H1 (cell line): ENCODE measurements around the gene DIPK1B. TPM values are rescaled to one million over a fixed set of nuclear protein-coding genes. Genes with fewer than 3 reads are reported as not detected.

Source experiments
- CTCF ChIA-PET: fragments of 300-600 bp; sonication (Branson Sonifier 250); formaldehyde crosslinking; loops from one replicate; lab custom pipeline; 2021; ENCODE audit not compliant: partially characterized antibody; lab: Charles Lee
- POLR2A ChIA-PET: fragments of 300-600 bp; sonication (Branson Sonifier 250); formaldehyde crosslinking; loops from one replicate; lab custom pipeline; 2021; ENCODE audit warnings: inconsistent platforms; ENCODE audit not compliant: partially characterized antibody; lab: Charles Lee
- DNase-seq, 2 experiments: peaks; one replicate each; pipeline versions ENCODE4 v3.0.0 to v3.0.0-alpha.2; 2010 to 2022; ENCODE audit warnings: low spot score in 2 of 2, low read depth in 1 of 2, mixed read lengths in 1 of 2
- FAIRE-seq: peaks from 2 replicates; lab custom pipeline; 2011; peaks lifted over from hg19 to GRCh38; lab: Jason Lieb, UNC
- H2AFZ ChIP-seq: 2 replicates; pipeline ENCODE4 v1.8.1; 2012; ENCODE audit warnings: low read length, inconsistent platforms
- H2AK5ac ChIP-seq: 2 replicates; pipeline ENCODE4 v1.6.1; 2013; ENCODE audit warnings: low read depth, low read length
- H2BK120ac ChIP-seq: replicated peaks from 2 replicates; pipeline ENCODE3; 2013; ENCODE audit warnings: low read depth, low read length, inconsistent platforms
- H2BK12ac ChIP-seq: 2 replicates; pipeline ENCODE4 v1.6.1; 2013; ENCODE audit warnings: low read depth, low read length
- H2BK15ac ChIP-seq: 2 replicates; pipeline ENCODE4 v1.6.1; 2013; ENCODE audit warnings: low read length
- H2BK20ac ChIP-seq: 2 replicates; pipeline ENCODE4 v1.6.1; 2013; ENCODE audit warnings: low read length
- H2BK5ac ChIP-seq: 2 replicates; pipeline ENCODE4 v1.6.1; 2013; ENCODE audit warnings: low read depth, low read length
- H3K14ac ChIP-seq: 2 replicates; pipeline ENCODE4 v1.6.1; 2013; ENCODE audit warnings: inconsistent platforms; ENCODE audit not compliant: insufficient read length
- H3K18ac ChIP-seq: 2 replicates; pipeline ENCODE4 v1.6.1; 2013; ENCODE audit warnings: low read length; ENCODE audit errors: extremely low read depth
- H3K23ac ChIP-seq: 2 replicates; pipeline ENCODE4 v1.6.1; 2013; ENCODE audit warnings: inconsistent platforms; ENCODE audit not compliant: insufficient read length
- H3K23me2 ChIP-seq: 2 replicates; pipeline ENCODE4 v1.6.1; 2013; ENCODE audit warnings: low read depth, low read length
- H3K27ac ChIP-seq: 2 replicates; pipeline ENCODE4 v1.6.1; 2011; ENCODE audit warnings: low read depth, low read length, inconsistent platforms
- H3K27me3 ChIP-seq, 4 experiments: replicated peaks in 1 of 4; 1 replicate in 1 of 4; 2 replicates in 3 of 4; pipeline versions ENCODE4 v1.6.1 to v1.8.1; 2011 to 2013; ENCODE audit warnings: low read length in 3 of 4, mild to moderate bottlenecking in 3 of 4, inconsistent platforms in 2 of 4, mixed read lengths in 2 of 4, moderate library complexity in 1 of 4; ENCODE audit not compliant: control insufficient read depth in 3 of 4, insufficient read depth in 3 of 4; ENCODE audit errors: extremely low read depth in 1 of 4
- H3K36me3 ChIP-seq, 4 experiments: 2 replicates each; pipeline versions ENCODE4 v1.6.1 to v1.8.1; 2011 to 2013; ENCODE audit warnings: mild to moderate bottlenecking in 4 of 4, low read length in 3 of 4, moderate library complexity in 2 of 4, control low read depth in 1 of 4, inconsistent platforms in 1 of 4; ENCODE audit not compliant: insufficient read depth in 4 of 4, control insufficient read depth in 2 of 4
- H3K4ac ChIP-seq: replicated peaks from 2 replicates; pipeline ENCODE3; 2013; ENCODE audit warnings: low read length, low read depth, mixed read lengths, inconsistent platforms; ENCODE audit not compliant: insufficient read length
- H3K4me1 ChIP-seq, 4 experiments: replicated peaks in 1 of 4; 1 replicate in 1 of 4; 2 replicates in 3 of 4; pipeline versions ENCODE4 v1.6.1 to v1.8.1; 2011 to 2013; ENCODE audit warnings: low read length in 3 of 4, inconsistent platforms in 2 of 4, mixed read lengths in 1 of 4; ENCODE audit not compliant: insufficient read depth in 4 of 4, control insufficient read depth in 3 of 4
- H3K4me2 ChIP-seq, 2 experiments: 2 replicates each; pipeline versions ENCODE4 v1.6.1 to v1.8.1; 2011 to 2013; ENCODE audit warnings: low read depth in 2 of 2, low read length in 2 of 2, control low read depth in 1 of 2, inconsistent platforms in 1 of 2, mild to moderate bottlenecking in 1 of 2; ENCODE audit not compliant: insufficient read depth in 1 of 2
- H3K4me3 ChIP-seq, 4 experiments: fragments of 200-600, 300-600 bp in 1 of 4; sonication (generic), shearing (Covaris generic), sonication (Bioruptor Twin) in 1 of 4; 2 replicates each; pipeline versions ENCODE4 v1.5.1 to v1.8.1; 2011 to 2016; ENCODE audit warnings: low read length in 4 of 4, low read depth in 3 of 4, control low read depth in 2 of 4, inconsistent platforms in 2 of 4, mild to moderate bottlenecking in 2 of 4, mixed read lengths in 1 of 4, moderate library complexity in 1 of 4; ENCODE audit not compliant: insufficient read depth in 2 of 4; ENCODE audit errors: extremely low read depth in 1 of 4
- H3K56ac ChIP-seq: replicated peaks from 2 replicates; pipeline ENCODE3; 2013; ENCODE audit warnings: low read depth, mild to moderate bottlenecking, mixed read lengths, low read length, inconsistent platforms; ENCODE audit not compliant: insufficient read length
- H3K79me1 ChIP-seq: 2 replicates; pipeline ENCODE4 v1.6.1; 2013; ENCODE audit warnings: low read depth, low read length, control low read depth
- H3K79me2 ChIP-seq, 2 experiments: 2 replicates each; pipeline versions ENCODE4 v1.6.1 to v1.8.1; 2012 to 2013; ENCODE audit warnings: low read length in 2 of 2, mild to moderate bottlenecking in 2 of 2, inconsistent platforms in 1 of 2; ENCODE audit not compliant: insufficient read depth in 2 of 2, control insufficient read depth in 1 of 2
- H3K9ac ChIP-seq, 4 experiments: replicated peaks in 1 of 4; 1 replicate in 1 of 4; 2 replicates in 3 of 4; pipeline versions ENCODE4 v1.6.1 to v1.8.1; 2011 to 2013; ENCODE audit warnings: low read depth in 3 of 4, low read length in 3 of 4, control low read depth in 2 of 4, mild to moderate bottlenecking in 2 of 4, moderate library complexity in 2 of 4, inconsistent platforms in 1 of 4; ENCODE audit errors: extremely low read depth in 1 of 4
- H3K9me3 ChIP-seq, 2 experiments: 2 replicates each; pipeline versions ENCODE4 v1.6.1 to v1.8.1; 2012 to 2013; ENCODE audit warnings: mild to moderate bottlenecking in 2 of 2, moderate library complexity in 2 of 2, control low read depth in 1 of 2, inconsistent platforms in 1 of 2, low read depth in 1 of 2, low read length in 1 of 2, mixed read lengths in 1 of 2; ENCODE audit not compliant: insufficient read depth in 2 of 2
- H4K20me1 ChIP-seq, 2 experiments: replicated peaks in 1 of 2; 2 replicates each; pipeline versions ENCODE3 to v1.8.1; 2011 to 2013; ENCODE audit warnings: inconsistent platforms in 2 of 2, low read length in 2 of 2, mild to moderate bottlenecking in 1 of 2; ENCODE audit not compliant: insufficient read depth in 2 of 2, control insufficient read depth in 1 of 2
- H4K5ac ChIP-seq: 2 replicates; pipeline ENCODE4 v1.6.1; 2013; ENCODE audit warnings: low read length, low read depth, mixed read lengths, inconsistent platforms; ENCODE audit not compliant: insufficient read length
- H4K8ac ChIP-seq: 2 replicates; pipeline ENCODE4 v1.8.0; 2013; ENCODE audit warnings: mild to moderate bottlenecking, moderate library complexity, low read length, inconsistent platforms; ENCODE audit not compliant: insufficient read depth; ENCODE audit errors: extremely low read depth
- H4K91ac ChIP-seq: replicated peaks from 2 replicates; pipeline ENCODE3; 2013; ENCODE audit warnings: low read length, mixed read lengths, inconsistent platforms; ENCODE audit not compliant: insufficient read length
- ATF2 ChIP-seq: IDR thresholded peaks from 2 replicates; pipeline ENCODE4 v1.6.1; 2012; ENCODE audit warnings: low read length, inconsistent platforms
- CBX5 ChIP-seq: fragments of 300-800, 300-1000 bp; sonication (generic); IDR thresholded peaks from 2 replicates; pipeline ENCODE4 v1.7.1; 2016; ENCODE audit warnings: antibody characterized with exemption, low read length, low read depth
- GTF2F1 ChIP-seq: IDR thresholded peaks from 2 replicates; pipeline ENCODE4 v1.6.1; 2012; ENCODE audit warnings: low read depth, low read length, improper control_type of control experiment, borderline replicate concordance
- MAFK ChIP-seq: IDR thresholded peaks from 2 replicates; pipeline ENCODE4 v1.6.1; 2012; ENCODE audit warnings: low read depth, mild to moderate bottlenecking, improper control_type of control experiment, low read length
- SIN3A ChIP-seq, 2 experiments: IDR thresholded peaks in 1 of 2; conservative IDR thresholded peaks in 1 of 2; 2 replicates each; pipeline ENCODE4 v1.6.1; 2011 to 2012; ENCODE audit warnings: low read length in 2 of 2, improper control_type of control experiment in 1 of 2, low read depth in 1 of 2, mild to moderate bottlenecking in 1 of 2
- SRF ChIP-seq: IDR thresholded peaks from 2 replicates; pipeline ENCODE4 v1.6.1; 2011; ENCODE audit warnings: mild to moderate bottlenecking, low read depth, low read length, moderate library complexity
- WGBS, 2 experiments: shearing (Covaris generic) in 1 of 2; methylation state at CpG; one replicate each; pipeline versions ENCODE4 v1.1.6 to v1.1.7; 2013 to 2015; ENCODE audit warnings: low lambda C conversion rate in 2 of 2, mixed read lengths in 2 of 2, inconsistent platforms in 1 of 2, low coverage in 1 of 2, missing lambda C conversion rate in 1 of 2; ENCODE audit not compliant: insufficient replicate concordance in 2 of 2, insufficient coverage in 1 of 2, insufficient read length in 1 of 2; ENCODE audit errors: extremely low coverage in 1 of 2, missing lambda C conversion rate in 1 of 2; 5-methylcytosine and 5-hydroxymethylcytosine counted together
- polyA plus RNA-seq, 7 experiments: library from polyadenylated mRNA; depleted of rRNA in 3 of 7; stranded (reverse) in 5 of 7; unstranded in 2 of 7; fragments of >200 nt in 5 of 7; fragments of 200-250 nt in 2 of 7; gene quantifications; 1 replicate in 5 of 7; 2 replicates in 1 of 7; 4 replicates in 1 of 7; pipeline versions ENCODE4 v1.2.1 to v1.2.3, GENCODE V29; 2011 to 2013; ENCODE audit warnings: missing spikeins in 2 of 7, mixed read lengths in 2 of 7
- total RNA-seq: library from RNA; stranded (reverse); fragmentation: NEBNext Ultra II Directional; extraction: Animal tissue kit (Norgen Biotek cat#: 25700); gene quantifications from 2 replicates; pipeline ENCODE4 v1.2.1, GENCODE V29; 2021
- TF ChIP-seq, protein P1 (sequence below), 3 experiments: IDR thresholded peaks; 1 replicate in 2 of 3; 2 replicates in 1 of 3; pipeline versions ENCODE4 v1.5.1 to v1.6.1; 2011; ENCODE audit warnings: low read length in 3 of 3, mild to moderate bottlenecking in 3 of 3, inconsistent platforms in 2 of 3, low read depth in 1 of 3, moderate library complexity in 1 of 3; ENCODE audit not compliant: insufficient read depth in 1 of 3; ENCODE audit errors: control extremely low read depth in 1 of 3

The DIPK1B gene
- total and polyA plus RNA-seq, 2 of the 8 experiments (the other 6 are each of a cell fraction or from before 2014, with no cell fraction given), result 32.3 to 64.8 TPM

DNA sequence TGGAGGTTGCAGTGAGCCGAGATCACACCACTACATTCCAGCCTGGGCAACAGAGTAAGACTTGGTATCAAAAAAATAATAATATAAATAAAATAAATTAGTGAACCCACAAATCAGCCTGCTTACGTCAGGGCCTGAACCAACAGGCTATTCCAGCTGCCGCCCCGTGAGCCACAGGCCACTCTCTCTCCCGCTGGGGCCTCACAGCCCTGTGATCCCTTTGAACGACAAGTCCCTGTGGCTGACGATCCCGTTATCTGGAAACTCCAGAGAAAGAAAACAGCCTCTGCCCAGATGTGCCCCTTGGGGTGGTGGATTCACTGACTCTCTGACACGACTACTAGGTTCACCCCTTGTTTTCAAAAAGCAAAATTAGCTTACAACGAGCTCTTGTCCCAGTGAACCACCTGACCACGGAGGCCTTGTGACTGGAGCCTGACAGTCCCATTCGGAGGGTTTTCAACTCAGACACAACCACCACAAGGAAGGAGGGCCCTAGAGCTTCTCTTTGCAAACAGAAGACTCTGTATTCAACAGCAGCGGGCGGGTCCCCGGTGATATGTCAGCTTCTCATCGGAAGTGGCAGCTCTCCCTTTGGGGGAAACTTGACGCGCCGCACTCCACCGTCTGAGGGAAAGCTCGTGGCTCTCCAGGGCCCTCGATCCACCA lies 4.4 kb upstream of the DIPK1B start:
- H2BK12ac ChIP-seq, result no peak overlapping the region
- H4K20me1 ChIP-seq, result no peaks in the 10 kb centered on the region
- peaks cover 2% of the 10 kb centered on the region; the same call in 1 of the 2 replicates for H3K23me2 ChIP-seq
- H3K4me1 ChIP-seq, result peaks cover 0 to 2% (median under 1%) of the 10 kb centered on the region in 4 experiments; a peak in 4 of 7 replicates
- H3K79me2 ChIP-seq, result no peaks in the 10 kb centered on the region
- POLR2A ChIA-PET, result interaction anchor here (0.6 to 5.0 kb wide), 5 partner anchors 9 to 20 kb away, joined by 3 to 35 read pairs (median 4); partner anchors contain the start of gene AGPAT2
- no peak for DNase-seq
- H4K5ac ChIP-seq, result no peak overlapping the region
- no peak overlapping the region for H2AFZ ChIP-seq
- H3K36me3 ChIP-seq, result no peaks in the 10 kb centered on the region
- H3K4ac ChIP-seq, result no peak overlapping the region
- no peaks in the 10 kb centered on the region for H3K9me3 ChIP-seq
- no peaks in the 10 kb centered on the region for H3K79me1 ChIP-seq
- peaks cover 0 to 5% (median 3%) of the 10 kb centered on the region in 4 experiments; a peak in 4 of 7 replicates for H3K27me3 ChIP-seq
- no peak for FAIRE-seq
- H2BK15ac ChIP-seq, result no peak overlapping the region
- no peak overlapping the region for H4K8ac ChIP-seq
- no peak overlapping the region for H2AK5ac ChIP-seq
- WGBS, 2 experiments, result 92% methylated on average over 22 of the region's 22 CpGs; no CpG with 5 or more reads in 1 of the 2 experiments
- H3K23ac ChIP-seq, result no peak overlapping the region
- H3K27ac ChIP-seq, result no peak overlapping the region
- H2BK20ac ChIP-seq, result no peak overlapping the region
- CTCF ChIA-PET, result interaction anchor here (0.7 to 1.9 kb wide), 5 partner anchors 8 to 732 kb away, joined by 3 to 6 read pairs (median 4); no protein-coding TSS in a partner anchor
- H4K91ac ChIP-seq, result no peak overlapping the region
- no peak overlapping the region for H3K9ac ChIP-seq
- no peak overlapping the region for H3K4me2 ChIP-seq
- no peak overlapping the region for H3K56ac ChIP-seq
- no peak overlapping the region for H3K14ac ChIP-seq
- no peak overlapping the region for H2BK5ac ChIP-seq
- no peak overlapping the region for H3K18ac ChIP-seq
- H2BK120ac ChIP-seq, result no peak overlapping the region
- no peak overlapping the region for H3K4me3 ChIP-seq
- TF ChIP-seq, protein P1, sequence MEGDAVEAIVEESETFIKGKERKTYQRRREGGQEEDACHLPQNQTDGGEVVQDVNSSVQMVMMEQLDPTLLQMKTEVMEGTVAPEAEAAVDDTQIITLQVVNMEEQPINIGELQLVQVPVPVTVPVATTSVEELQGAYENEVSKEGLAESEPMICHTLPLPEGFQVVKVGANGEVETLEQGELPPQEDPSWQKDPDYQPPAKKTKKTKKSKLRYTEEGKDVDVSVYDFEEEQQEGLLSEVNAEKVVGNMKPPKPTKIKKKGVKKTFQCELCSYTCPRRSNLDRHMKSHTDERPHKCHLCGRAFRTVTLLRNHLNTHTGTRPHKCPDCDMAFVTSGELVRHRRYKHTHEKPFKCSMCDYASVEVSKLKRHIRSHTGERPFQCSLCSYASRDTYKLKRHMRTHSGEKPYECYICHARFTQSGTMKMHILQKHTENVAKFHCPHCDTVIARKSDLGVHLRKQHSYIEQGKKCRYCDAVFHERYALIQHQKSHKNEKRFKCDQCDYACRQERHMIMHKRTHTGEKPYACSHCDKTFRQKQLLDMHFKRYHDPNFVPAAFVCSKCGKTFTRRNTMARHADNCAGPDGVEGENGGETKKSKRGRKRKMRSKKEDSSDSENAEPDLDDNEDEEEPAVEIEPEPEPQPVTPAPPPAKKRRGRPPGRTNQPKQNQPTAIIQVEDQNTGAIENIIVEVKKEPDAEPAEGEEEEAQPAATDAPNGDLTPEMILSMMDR (IDR thresholded peaks at IDR 0.05; ENCODE audit: control extremely low read depth in 1 of 3, insufficient read depth in 1 of 3, low read depth in 1 of 3, low read length in 3 of 3), result no peak
- TF ChIP-seq ATF2 (no peak), MAFK (no peak), GTF2F1 (no peak), CBX5 (no peak), SIN3A (conservative IDR thresholded peaks at IDR 0.05 in 1 of 2, IDR thresholded peaks at IDR 0.05 in 1 of 2; ENCODE audit: low read depth in 1 of 2, low read length in 2 of 2) (no peak), SRF (no peak)
